ENCODE data around the gene ONECUT3.

Gene ONECUT3

DNA sequence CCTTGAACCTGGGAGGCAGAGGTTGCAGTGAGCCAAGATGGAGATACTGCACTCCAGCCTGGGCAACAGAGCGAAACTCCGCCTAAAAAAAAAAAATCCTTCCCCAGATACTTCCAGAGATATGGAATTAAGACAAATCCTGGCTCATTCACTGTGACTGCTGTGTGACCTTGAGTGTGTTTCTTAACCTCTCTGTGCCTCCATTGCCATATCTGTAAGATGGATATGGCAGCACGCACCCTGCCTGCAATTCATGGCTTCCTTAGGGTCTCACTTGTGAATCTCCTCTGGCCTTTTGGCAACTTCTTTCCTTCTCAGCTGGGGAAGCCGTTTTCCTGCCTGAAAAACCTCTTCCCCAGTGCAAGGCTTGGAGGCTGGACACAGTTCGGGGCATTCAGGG, 33.8 kb upstream of the ONECUT3 start:
- Histone ChIP-seq H3K4me3 (ENCODE audit: low read depth, low read length) (no peak overlapping the region), H3K4me1 (ENCODE audit: control insufficient read depth, insufficient read depth, low read length) (no peaks in the 10 kb centered on the region), H3K27ac (ENCODE audit: extremely low read depth, low read depth, low read length) (no peak overlapping the region), H3K9me3 (ENCODE audit: control insufficient read depth, insufficient read depth, low read depth, low read length) (no peaks in the 10 kb centered on the region), H3K36me3 (ENCODE audit: control insufficient read depth in 2 of 2, insufficient read depth in 1 of 2, low read length in 2 of 2) (no peaks in the 10 kb centered on the region)
- ChIA-PET POLR2A (no interaction called here), CTCF (interaction anchor here (0.7 to 1.1 kb wide), 2 partner anchors 34 to 47 kb away, joined by 3 to 4 read pairs; no protein-coding TSS in a partner anchor)
- peak; percentile 90; the same call in 1 of the 2 replicates for TF ChIP-seq ZNF768 (tag by site-specific recombination; IDR thresholded peaks at IDR 0.05)
- no peak for TF ChIP-seq IKZF3 (tag by site-specific recombination; IDR thresholded peaks at IDR 0.05)

DNA sequence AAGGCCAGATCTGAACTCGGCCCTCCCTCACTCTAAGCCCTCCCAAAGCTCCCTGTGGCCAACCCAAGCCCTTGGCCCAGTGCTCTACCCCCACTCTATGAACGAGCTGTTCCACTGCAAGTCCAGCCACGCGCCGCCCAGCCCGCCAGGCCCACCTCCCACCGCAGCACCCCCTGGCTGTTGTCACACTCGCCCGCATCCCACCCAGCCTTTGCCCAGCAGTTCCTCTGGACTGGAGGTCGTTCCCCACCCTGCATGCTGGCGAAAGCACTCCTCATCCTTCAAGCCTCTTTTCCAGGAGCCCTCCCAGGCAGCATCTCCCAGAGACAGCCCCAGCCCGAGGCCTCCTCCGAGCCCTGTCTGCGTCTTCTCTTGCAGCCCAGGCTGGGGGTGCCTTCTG, 33.1 kb upstream of the ONECUT3 start:
- no peaks in the 10 kb centered on the region for H3K4me1 ChIP-seq (ENCODE audit: control insufficient read depth, insufficient read depth, low read length)
- H3K27ac ChIP-seq (ENCODE audit: extremely low read depth, low read depth, low read length): no peak overlapping the region
- H3K36me3 ChIP-seq (ENCODE audit: control insufficient read depth in 2 of 2, insufficient read depth in 1 of 2, low read length in 2 of 2): no peaks in the 10 kb centered on the region
- H3K4me3 ChIP-seq (ENCODE audit: low read depth, low read length): no peak overlapping the region
- H3K9me3 ChIP-seq (ENCODE audit: control insufficient read depth, insufficient read depth, low read depth, low read length): no peaks in the 10 kb centered on the region
- POLR2A ChIA-PET: no interaction called here
- CTCF ChIA-PET: interaction anchor here (1.1 kb wide), 1 partner anchor 48 kb away, joined by 4 read pairs; no protein-coding TSS in a partner anchor
- TF ChIP-seq ZNF16 (tag by site-specific recombination; IDR thresholded peaks at IDR 0.05; ENCODE audit: low read depth) (peak; percentile 8; the same call in 1 of the 2 replicates), ZIC2 (tag by site-specific recombination; IDR thresholded peaks at IDR 0.05) (no peak), SP2 (tag by site-specific recombination; IDR thresholded peaks at IDR 0.05) (peak; percentile 8; the same call in 1 of the 2 replicates), ZNF138 (tag by site-specific recombination; IDR thresholded peaks at IDR 0.05; ENCODE audit: borderline replicate concordance) (no peak), GLIS1 (tag by site-specific recombination; IDR thresholded peaks at IDR 0.05) (peak; percentile 90), ZNF341 (tag by site-specific recombination; IDR thresholded peaks at IDR 0.05; ENCODE audit: low read depth) (peak; percentile 42; the same call in 1 of the 2 replicates)
- TF ChIP-seq, protein P1, sequence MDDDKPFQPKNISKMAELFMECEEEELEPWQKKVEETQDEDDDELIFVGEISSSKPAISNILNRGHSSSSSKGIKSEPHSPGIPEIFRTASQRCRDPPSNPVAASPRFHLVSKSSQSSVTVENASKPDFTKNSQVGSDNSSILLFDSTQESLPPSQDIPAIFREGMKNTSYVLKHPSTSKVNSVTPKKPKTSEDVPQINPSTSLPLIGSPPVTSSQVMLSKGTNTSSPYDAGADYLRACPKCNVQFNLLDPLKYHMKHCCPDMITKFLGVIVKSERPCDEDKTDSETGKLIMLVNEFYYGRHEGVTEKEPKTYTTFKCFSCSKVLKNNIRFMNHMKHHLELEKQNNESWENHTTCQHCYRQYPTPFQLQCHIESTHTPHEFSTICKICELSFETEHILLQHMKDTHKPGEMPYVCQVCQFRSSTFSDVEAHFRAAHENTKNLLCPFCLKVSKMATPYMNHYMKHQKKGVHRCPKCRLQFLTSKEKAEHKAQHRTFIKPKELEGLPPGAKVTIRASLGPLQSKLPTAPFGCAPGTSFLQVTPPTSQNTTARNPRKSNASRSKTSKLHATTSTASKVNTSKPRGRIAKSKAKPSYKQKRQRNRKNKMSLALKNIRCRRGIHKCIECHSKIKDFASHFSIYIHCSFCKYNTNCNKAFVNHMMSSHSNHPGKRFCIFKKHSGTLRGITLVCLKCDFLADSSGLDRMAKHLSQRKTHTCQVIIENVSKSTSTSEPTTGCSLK (tag by site-specific recombination; IDR thresholded peaks at IDR 0.05): no peak

DNA sequence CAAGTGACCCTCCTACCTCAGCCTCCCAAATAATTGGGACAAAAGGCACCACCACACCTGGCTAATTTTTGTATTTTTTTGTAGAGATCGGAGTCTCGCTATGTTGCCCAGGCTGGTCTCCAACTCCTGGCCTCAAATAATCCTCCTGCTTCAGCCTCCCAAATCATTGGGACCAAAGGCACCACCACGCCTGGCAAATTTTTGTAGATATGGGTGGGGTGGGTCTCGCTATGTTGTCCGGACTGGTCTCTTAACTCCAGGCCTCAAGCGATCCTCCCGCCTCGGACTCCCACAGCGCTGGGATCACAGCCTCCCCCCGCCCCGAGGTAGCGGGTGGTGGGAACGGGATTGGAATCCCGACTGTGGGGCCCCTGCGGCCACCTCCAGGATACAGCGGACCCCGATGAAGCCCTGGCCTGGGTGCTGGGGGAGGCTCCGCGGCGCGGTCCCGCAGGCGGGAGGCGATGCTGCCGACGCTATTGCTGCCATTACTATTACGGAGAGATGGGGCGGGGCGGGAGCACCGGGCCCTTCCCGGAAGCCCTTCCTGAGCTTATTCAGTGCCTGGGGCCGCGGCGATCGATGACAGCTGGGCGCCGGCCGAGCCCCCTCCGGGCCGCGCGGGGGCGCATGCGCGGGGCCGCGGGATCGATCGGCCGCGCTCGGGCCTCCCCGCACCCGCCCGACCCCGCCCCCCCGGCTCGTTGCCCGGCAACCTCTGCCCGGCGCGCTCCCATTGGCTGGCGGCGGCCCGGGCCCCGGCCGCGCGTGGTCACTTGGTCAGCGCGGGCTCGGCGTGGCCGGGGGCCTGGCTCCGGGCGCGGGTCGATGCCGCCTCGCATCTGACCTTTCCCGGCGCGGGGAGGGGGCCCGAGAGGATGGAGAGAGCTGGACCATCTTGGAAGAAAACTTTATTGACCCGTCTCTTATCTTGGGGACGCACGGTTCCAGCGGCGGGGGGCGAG, 27.9 kb upstream of the ONECUT3 start:
- ChIA-PET POLR2A (interaction anchor here (1.5 kb wide), 1 partner anchor 22 kb away, joined by 4 read pairs; no protein-coding TSS in a partner anchor), CTCF (interaction anchor here (0.7 kb wide), 1 partner anchor 696 kb away, joined by 3 read pairs; no protein-coding TSS in a partner anchor)
- Histone ChIP-seq H3K4me3 (ENCODE audit: low read depth, low read length) (peak overlapping the region; percentile 40), H3K27ac (ENCODE audit: extremely low read depth, low read depth, low read length) (no peak overlapping the region), H3K4me1 (ENCODE audit: control insufficient read depth, insufficient read depth, low read length) (no peaks in the 10 kb centered on the region), H3K36me3 (ENCODE audit: control insufficient read depth in 2 of 2, insufficient read depth in 1 of 2, low read length in 2 of 2) (no peaks in the 10 kb centered on the region), H3K9me3 (ENCODE audit: control insufficient read depth, insufficient read depth, low read depth, low read length) (no peaks in the 10 kb centered on the region)
- TF ChIP-seq, protein P2, sequence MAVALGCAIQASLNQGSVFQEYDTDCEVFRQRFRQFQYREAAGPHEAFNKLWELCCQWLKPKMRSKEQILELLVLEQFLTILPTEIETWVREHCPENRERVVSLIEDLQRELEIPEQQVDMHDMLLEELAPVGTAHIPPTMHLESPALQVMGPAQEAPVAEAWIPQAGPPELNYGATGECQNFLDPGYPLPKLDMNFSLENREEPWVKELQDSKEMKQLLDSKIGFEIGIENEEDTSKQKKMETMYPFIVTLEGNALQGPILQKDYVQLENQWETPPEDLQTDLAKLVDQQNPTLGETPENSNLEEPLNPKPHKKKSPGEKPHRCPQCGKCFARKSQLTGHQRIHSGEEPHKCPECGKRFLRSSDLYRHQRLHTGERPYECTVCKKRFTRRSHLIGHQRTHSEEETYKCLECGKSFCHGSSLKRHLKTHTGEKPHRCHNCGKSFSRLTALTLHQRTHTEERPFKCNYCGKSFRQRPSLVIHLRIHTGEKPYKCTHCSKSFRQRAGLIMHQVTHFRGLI (tag by site-specific recombination; IDR thresholded peaks at IDR 0.05): no peak
- TF ChIP-seq HOXA7 (CRISPR knock-in tag; IDR thresholded peaks at IDR 0.05; ENCODE audit: borderline replicate concordance): no peak
- TF ChIP-seq KLF10 (tag by site-specific recombination; IDR thresholded peaks at IDR 0.05): peak; percentile 90
- no peak for TF ChIP-seq ZNF624 (tag by site-specific recombination; IDR thresholded peaks at IDR 0.05)
- no peak for TF ChIP-seq ZNF214 (tag by site-specific recombination; IDR thresholded peaks at IDR 0.05; ENCODE audit: borderline replicate concordance)
- TF ChIP-seq ZNF2 (tag by site-specific recombination; IDR thresholded peaks at IDR 0.05): 0 out of 2 replicates have a peak, but pooled peaks have one; percentile 44
- TF ChIP-seq REPIN1 (tag by site-specific recombination; IDR thresholded peaks at IDR 0.05; ENCODE audit: low read depth): no peak
- peak; percentile 59; the same call in 1 of the 2 replicates for TF ChIP-seq ZNF341 (tag by site-specific recombination; IDR thresholded peaks at IDR 0.05; ENCODE audit: low read depth)
- 0 out of 2 replicates have a peak, but pooled peaks have one; percentile 24 for TF ChIP-seq SP7 (tag by site-specific recombination; IDR thresholded peaks at IDR 0.05)
- TF ChIP-seq ZNF777 (tag by site-specific recombination; IDR thresholded peaks at IDR 0.05; ENCODE audit: borderline replicate concordance): 0 out of 2 replicates have a peak, but pooled peaks have one; percentile 62
- no peak for TF ChIP-seq ZFP69B (tag by site-specific recombination; IDR thresholded peaks at IDR 0.05)
- peak; percentile 32; the same call in 1 of the 2 replicates for TF ChIP-seq ZNF600 (tag by site-specific recombination; IDR thresholded peaks at IDR 0.05)
- TF ChIP-seq, protein P3, sequence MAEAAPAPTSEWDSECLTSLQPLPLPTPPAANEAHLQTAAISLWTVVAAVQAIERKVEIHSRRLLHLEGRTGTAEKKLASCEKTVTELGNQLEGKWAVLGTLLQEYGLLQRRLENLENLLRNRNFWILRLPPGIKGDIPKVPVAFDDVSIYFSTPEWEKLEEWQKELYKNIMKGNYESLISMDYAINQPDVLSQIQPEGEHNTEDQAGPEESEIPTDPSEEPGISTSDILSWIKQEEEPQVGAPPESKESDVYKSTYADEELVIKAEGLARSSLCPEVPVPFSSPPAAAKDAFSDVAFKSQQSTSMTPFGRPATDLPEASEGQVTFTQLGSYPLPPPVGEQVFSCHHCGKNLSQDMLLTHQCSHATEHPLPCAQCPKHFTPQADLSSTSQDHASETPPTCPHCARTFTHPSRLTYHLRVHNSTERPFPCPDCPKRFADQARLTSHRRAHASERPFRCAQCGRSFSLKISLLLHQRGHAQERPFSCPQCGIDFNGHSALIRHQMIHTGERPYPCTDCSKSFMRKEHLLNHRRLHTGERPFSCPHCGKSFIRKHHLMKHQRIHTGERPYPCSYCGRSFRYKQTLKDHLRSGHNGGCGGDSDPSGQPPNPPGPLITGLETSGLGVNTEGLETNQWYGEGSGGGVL (tag by site-specific recombination; IDR thresholded peaks at IDR 0.05): no peak
- TF ChIP-seq, protein P4, sequence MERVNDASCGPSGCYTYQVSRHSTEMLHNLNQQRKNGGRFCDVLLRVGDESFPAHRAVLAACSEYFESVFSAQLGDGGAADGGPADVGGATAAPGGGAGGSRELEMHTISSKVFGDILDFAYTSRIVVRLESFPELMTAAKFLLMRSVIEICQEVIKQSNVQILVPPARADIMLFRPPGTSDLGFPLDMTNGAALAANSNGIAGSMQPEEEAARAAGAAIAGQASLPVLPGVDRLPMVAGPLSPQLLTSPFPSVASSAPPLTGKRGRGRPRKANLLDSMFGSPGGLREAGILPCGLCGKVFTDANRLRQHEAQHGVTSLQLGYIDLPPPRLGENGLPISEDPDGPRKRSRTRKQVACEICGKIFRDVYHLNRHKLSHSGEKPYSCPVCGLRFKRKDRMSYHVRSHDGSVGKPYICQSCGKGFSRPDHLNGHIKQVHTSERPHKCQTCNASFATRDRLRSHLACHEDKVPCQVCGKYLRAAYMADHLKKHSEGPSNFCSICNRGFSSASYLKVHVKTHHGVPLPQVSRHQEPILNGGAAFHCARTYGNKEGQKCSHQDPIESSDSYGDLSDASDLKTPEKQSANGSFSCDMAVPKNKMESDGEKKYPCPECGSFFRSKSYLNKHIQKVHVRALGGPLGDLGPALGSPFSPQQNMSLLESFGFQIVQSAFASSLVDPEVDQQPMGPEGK (tag by site-specific recombination; IDR thresholded peaks at IDR 0.05): peak; percentile 46; the same call in 1 of the 2 replicates

Data from HEK293 (cell line).